ENCODE measurements around the gene CARD8.
"Not testable (repeated sequence)": the region's sequence is repeated elsewhere in the genome, so short reads cannot be mapped to it uniquely, and the experiment has no call there.

CARD8 gene, protein sequence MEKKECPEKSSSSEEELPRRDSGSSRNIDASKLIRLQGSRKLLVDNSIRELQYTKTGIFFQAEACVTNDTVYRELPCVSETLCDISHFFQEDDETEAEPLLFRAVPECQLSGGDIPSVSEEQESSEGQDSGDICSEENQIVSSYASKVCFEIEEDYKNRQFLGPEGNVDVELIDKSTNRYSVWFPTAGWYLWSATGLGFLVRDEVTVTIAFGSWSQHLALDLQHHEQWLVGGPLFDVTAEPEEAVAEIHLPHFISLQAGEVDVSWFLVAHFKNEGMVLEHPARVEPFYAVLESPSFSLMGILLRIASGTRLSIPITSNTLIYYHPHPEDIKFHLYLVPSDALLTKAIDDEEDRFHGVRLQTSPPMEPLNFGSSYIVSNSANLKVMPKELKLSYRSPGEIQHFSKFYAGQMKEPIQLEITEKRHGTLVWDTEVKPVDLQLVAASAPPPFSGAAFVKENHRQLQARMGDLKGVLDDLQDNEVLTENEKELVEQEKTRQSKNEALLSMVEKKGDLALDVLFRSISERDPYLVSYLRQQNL

DNA sequence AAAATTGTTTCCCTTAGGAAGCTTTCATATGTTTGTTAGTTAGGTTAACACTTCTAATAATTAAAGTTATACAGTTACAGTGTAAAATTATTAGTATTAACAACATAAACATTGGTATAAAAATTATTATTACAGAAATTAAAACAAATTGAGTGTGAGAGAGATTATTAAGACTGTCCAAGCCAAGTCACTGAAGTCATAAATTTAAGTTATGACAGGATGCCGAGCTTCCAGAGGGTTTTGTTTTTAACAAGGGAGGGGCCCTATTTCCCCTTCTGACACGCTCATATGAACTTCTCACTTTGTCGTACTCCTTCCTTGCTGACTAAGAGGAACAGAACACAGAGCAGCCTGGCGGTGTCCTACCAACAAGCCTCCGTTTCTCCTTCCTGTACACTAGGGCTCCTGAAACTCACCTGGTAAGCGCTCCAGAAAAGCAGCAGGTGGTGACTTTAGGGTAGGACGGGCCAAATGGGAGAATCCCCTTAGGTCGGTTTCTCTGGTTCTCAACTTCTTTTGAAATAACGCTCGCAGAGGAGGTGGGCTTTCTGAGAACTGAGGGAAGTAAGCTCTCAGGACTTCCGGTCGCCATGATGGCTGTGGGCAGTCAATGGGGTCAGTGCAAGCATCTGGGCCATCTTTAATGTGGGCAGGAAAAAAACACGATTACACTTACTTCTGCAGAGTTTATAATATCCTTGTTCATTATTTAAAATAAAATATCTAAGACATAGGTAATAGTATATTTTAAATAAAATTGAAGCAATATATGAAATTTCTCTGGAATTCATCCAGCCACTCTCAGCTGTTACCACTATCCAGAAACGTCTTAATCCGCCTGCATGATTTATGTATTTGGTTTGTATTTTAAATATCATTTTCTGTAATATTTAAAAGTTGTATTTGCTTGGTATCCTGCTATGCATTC is at the start of gene CARD8:
Gene CARD8 (minus strand): TSS at position 537 of the 928 bp plus-strand sequence. CDS start 14,892 bp downstream, outside the sequence.
- DNase-seq (ENCODE audit: low read depth) = peak; percentile 69

GRCh38 chr19:48303866-48304265 is 48.2 kb upstream of the CARD8 start:
- DNase-seq (ENCODE audit: low read depth) = no peak

- no peak for DNase-seq (ENCODE audit: low read depth)
Observed at GRCh38 chr19:48303367-48303766, 47.7 kb upstream of the CARD8 start.

GRCh38 chr19:48302600-48302959 is 46.9 kb upstream of the CARD8 start:
- DNase-seq (ENCODE audit: low read depth) = no peak

DNA sequence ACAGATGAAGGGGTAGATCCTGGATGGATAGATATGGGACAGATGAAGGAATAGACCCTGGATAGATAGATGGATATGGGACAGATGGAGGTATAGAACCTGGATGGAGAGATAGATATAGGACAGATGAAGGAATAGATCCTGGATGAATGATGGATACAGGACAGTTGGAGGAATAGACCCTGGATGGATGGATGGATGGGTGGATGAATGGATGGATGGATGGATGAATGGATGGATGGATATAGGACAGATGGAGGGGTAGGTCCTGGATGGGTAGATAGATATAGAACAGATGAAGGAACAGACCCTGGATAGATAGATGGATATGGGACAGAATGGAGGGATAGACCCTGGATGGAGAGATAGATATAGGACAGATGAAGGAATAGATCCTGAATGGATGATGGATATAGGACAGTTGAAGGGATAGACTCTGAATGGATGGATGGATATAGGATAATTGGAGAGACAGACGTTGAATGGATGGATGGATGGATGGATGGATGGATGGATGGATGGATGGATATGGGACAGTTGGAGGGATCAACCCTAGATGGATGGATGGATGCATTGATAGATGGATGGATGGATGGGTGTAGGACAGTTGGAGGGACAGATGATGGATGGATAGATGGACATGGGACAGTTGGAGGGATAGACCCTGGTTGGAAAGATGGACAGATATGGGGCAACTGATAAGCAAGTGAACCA is 46.3 kb upstream of the CARD8 start:
- no peak for DNase-seq (ENCODE audit: low read depth)

- DNase-seq (ENCODE audit: low read depth) = no peak
Observed at GRCh38 chr19:48297975-48298374, 42.3 kb upstream of the CARD8 start.

DNA sequence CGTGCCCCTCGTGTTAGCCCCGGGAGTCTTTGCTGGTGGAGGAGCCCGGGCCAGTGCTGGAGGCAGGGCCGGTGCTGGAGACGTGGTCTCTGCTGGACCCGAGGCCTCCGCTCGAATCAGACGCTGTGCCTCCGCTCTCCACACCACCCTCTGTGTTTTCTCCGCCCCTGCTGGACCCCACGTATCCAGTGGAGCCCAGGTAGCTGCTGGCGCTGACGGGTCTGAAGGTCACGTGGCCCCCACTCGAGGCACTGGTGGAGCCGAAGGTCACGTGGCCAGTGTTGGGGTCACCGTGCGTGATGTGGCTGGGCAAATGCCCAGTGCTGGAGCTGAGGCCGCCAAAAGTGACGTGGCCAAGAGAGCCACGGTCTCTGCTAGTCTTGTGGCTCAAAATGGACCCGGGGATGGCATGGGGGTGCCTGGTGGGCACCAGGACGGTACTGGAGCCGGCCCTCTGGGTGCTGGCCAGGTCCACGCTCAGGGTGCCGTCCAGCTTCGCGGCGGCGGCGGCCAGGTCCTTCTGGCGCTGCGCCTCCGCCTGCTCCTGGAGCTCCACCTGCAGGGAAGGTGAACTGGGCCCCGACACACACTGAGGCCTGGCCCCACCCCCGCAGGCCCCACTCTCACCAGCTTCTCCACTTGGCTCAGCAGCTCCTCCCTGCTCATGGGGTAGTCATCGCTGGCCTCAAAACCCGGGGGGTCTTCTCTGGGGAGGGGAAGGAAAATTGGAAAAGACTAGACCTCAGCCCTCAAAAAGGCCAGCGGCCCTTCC is 41.4 kb upstream of the CARD8 start:
- no peak for DNase-seq (ENCODE audit: low read depth)

DNA sequence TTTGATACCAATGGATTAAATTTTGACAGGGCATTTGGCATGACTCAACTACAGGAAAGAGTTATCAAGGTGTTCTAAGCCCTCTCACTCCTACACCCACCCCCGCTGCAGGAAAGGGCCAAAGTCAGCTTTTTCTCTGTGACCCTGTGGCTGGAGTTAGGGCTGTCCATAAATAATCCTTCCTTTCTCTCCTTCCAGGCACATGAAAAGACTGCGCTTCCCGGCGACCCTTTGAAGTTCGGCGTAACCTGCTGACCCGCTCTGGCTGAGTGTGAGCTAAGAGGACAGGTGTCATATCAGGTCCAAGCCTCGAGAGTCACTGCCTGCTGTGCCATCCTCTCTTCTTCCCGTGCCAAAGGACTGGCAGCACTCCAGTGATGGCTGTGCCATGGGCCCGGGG is 39.7 kb upstream of the CARD8 start:
- no peak for DNase-seq (ENCODE audit: low read depth)

DNA sequence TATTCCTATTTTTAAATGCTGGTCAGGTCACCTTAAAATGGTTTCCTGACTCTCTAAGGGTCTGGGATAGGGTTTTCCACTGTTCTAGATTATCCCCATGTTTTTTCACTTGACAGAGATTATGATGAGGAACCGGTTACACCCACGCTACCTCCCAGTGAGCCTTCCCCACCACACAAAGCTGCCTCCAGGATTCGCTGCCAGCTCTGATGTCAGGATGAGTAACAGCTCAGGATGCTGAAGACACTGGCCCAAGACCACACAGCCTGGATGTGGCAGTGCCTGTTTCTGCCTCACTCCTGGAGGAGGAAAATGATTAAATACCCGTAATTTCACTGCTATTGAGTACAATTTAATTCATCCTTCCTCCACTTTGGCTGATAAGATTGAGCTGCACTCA is 37.1 kb upstream of the CARD8 start:
- DNase-seq (ENCODE audit: low read depth) = no peak

DNA sequence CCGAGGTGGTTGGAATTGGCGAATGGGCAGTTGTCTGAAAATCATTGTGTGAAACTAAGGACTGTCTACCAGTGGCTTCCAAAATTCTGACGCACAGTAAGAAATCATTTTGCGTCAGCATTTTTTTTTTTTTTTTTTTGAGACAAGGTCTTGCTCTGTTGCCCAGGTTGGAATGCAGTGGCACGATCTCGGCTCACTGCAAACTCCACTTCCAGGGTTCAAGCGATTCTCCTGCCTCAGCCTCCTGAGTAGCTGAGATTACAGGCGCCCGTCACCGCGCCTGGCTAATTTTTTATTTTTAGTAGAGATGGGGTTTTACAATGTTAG is 35.7 kb upstream of the CARD8 start:
- not testable (repeated sequence) for DNase-seq (ENCODE audit: low read depth)

GRCh38 chr19:48290771-48291488 is 35.2 kb upstream of the CARD8 start:
- peak; percentile 32 for DNase-seq (ENCODE audit: low read depth)

- no peak for DNase-seq (ENCODE audit: low read depth)
Observed at GRCh38 chr19:48290401-48290770, 34.7 kb upstream of the CARD8 start.

- no peak for DNase-seq (ENCODE audit: low read depth)
Observed at GRCh38 chr19:48287748-48288147, 32.0 kb upstream of the CARD8 start.

GRCh38 chr19:48284896-48285295 is 29.2 kb upstream of the CARD8 start:
- no peak for DNase-seq (ENCODE audit: low read depth)

- no peak for DNase-seq (ENCODE audit: low read depth)
Observed at GRCh38 chr19:48283908-48284307, 28.2 kb upstream of the CARD8 start.

DNA sequence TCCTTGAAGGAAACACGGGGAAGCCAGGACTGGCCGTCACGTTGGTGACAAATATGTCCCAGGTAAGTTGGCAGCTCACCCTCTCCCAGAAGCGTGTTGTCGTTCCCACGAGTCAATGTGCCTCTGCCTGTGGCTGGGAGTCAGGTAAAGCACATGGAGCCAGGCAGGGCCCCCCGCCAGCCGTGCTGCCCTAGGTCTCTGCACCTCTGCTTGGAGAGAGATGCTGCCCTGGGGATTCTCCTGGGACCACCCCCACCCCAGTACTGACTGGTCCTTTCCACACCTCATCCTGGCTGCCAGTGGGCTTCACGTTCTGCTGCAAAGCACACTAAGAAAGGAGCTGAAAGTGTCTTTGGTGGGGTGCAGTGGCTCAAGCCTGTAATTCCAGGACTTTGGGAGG is 24.0 kb upstream of the CARD8 start:
- DNase-seq (ENCODE audit: low read depth) = no peak

DNA sequence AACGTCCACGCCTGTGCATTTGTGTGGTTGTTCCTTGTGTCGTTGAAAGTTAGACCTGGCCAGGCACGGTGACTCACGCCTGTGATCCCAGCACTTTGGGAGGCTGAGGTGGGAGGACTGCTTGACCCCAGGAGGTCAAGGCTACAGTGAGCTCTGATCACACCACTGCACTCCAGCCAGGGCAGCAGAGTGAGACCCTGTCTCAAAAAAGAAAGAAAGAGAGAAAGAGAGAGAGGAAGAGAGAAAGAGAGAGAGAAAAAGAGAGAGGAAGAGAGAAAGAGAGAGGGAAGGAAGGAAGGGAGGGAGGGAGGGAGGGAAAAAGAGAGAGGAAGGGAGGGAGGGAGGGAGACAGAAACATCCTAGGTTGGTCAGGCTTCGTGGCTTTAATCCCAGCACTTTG is 19.2 kb upstream of the CARD8 start:
- DNase-seq (ENCODE audit: low read depth) = no peak

DNA sequence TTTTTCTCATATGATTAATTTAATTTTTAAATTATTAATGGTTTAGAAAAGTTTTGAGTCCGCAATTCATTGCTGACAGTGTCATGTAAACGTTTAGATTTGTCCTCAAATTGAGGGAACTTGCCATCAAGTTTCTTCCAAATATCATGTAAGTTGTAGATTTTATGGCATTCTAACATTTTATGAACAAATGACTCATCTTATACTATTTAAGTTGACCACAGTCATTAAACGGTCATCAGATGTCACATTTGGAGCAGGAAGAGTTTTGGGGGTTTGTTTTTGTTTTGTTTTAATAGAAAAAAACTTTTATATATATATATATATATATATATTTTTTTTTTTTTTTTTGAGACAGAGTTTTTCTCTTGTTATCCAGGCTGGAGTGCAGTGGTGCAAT is 18.5 kb upstream of the CARD8 start:
- no peak for DNase-seq (ENCODE audit: low read depth)

- DNase-seq (ENCODE audit: low read depth) = no peak
Observed at GRCh38 chr19:48271531-48272151, 15.9 kb upstream of the CARD8 start.

- not testable (repeated sequence) for DNase-seq (ENCODE audit: low read depth)
Observed at GRCh38 chr19:48269617-48270026, 13.9 kb upstream of the CARD8 start.
